ENCODE data around the gene AIFM1.

DNA sequence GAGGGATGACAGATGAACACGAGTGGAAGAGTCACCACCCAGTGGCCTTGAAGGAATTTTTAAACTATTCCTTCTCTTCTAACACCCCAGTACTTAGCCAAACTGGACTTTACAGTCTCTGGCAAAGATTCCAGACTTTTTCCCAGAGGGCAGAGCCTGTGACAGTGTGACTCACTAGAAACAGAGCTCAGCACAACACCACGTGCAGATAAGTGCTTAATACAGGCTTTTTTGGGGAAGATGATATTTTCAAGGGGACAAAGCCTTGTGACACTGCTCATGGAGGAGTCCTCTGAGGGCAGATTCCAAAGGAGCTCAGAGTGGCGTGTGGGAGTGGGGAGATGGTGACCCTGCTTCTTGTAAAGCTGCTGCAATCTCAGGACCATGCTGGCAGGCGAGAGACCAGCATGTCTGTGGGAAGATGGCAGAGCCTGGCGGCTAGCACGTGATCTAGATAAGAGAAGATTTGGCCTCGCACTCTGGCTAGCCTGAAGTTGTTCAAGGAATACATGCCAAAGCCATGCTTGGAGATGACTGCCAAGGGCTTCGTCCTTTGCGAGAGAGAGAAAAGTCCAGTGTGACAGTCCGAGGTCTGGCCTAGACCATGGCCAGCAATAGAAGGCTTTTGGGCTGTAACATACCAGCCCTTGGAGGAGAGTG lies 8.5 kb upstream of the AIFM1 start:
- TF ChIP-seq, protein P1, sequence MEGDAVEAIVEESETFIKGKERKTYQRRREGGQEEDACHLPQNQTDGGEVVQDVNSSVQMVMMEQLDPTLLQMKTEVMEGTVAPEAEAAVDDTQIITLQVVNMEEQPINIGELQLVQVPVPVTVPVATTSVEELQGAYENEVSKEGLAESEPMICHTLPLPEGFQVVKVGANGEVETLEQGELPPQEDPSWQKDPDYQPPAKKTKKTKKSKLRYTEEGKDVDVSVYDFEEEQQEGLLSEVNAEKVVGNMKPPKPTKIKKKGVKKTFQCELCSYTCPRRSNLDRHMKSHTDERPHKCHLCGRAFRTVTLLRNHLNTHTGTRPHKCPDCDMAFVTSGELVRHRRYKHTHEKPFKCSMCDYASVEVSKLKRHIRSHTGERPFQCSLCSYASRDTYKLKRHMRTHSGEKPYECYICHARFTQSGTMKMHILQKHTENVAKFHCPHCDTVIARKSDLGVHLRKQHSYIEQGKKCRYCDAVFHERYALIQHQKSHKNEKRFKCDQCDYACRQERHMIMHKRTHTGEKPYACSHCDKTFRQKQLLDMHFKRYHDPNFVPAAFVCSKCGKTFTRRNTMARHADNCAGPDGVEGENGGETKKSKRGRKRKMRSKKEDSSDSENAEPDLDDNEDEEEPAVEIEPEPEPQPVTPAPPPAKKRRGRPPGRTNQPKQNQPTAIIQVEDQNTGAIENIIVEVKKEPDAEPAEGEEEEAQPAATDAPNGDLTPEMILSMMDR (IDR thresholded peaks at IDR 0.05), result no peak
- no peak for TF ChIP-seq POLR2A (IDR thresholded peaks at IDR 0.05)

All from body of pancreas (tissue), 4 donors.